ENCODE results near the gene FAT3.

FAT3 gene

DNA sequence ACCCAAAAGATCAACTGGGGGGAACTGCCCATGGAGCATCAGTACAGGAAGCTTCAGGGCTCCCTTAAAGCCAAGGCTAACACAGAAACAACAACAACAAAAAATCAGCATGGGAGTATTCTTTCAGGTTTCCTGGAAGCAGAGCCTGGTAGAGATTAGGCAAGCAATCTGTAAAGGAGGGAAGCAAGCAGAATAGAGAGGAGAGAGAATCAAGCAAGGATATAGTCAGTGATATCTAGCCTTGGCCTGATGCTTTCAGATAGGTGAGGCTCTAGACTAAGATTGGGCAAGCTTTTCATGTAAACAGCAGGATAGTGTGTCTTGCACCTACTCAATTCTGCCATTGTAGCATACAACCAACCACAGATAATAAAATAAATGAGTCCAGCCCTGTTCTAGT lies 44.4 kb upstream of the FAT3 start:
- no peaks in the 10 kb centered on the region for H3K9me3 ChIP-seq (ENCODE audit: control insufficient read depth, insufficient read depth, low read depth, low read length)
- H3K4me3 ChIP-seq (ENCODE audit: low read depth, low read length), result no peak overlapping the region
- H3K4me1 ChIP-seq (ENCODE audit: control insufficient read depth, insufficient read depth, low read length), result no peaks in the 10 kb centered on the region
- ChIA-PET POLR2A (no interaction called here), CTCF (interaction anchor here (0.6 kb wide), 1 partner anchor 129 kb away, joined by 3 read pairs; no protein-coding TSS in a partner anchor)
- TF ChIP-seq, protein P1, sequence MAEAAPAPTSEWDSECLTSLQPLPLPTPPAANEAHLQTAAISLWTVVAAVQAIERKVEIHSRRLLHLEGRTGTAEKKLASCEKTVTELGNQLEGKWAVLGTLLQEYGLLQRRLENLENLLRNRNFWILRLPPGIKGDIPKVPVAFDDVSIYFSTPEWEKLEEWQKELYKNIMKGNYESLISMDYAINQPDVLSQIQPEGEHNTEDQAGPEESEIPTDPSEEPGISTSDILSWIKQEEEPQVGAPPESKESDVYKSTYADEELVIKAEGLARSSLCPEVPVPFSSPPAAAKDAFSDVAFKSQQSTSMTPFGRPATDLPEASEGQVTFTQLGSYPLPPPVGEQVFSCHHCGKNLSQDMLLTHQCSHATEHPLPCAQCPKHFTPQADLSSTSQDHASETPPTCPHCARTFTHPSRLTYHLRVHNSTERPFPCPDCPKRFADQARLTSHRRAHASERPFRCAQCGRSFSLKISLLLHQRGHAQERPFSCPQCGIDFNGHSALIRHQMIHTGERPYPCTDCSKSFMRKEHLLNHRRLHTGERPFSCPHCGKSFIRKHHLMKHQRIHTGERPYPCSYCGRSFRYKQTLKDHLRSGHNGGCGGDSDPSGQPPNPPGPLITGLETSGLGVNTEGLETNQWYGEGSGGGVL (tag by site-specific recombination; IDR thresholded peaks at IDR 0.05), result no peak
- no peak for TF ChIP-seq ZNF174 (tag by site-specific recombination; IDR thresholded peaks at IDR 0.05)
- TF ChIP-seq, protein P2, sequence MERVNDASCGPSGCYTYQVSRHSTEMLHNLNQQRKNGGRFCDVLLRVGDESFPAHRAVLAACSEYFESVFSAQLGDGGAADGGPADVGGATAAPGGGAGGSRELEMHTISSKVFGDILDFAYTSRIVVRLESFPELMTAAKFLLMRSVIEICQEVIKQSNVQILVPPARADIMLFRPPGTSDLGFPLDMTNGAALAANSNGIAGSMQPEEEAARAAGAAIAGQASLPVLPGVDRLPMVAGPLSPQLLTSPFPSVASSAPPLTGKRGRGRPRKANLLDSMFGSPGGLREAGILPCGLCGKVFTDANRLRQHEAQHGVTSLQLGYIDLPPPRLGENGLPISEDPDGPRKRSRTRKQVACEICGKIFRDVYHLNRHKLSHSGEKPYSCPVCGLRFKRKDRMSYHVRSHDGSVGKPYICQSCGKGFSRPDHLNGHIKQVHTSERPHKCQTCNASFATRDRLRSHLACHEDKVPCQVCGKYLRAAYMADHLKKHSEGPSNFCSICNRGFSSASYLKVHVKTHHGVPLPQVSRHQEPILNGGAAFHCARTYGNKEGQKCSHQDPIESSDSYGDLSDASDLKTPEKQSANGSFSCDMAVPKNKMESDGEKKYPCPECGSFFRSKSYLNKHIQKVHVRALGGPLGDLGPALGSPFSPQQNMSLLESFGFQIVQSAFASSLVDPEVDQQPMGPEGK (tag by site-specific recombination; IDR thresholded peaks at IDR 0.05), result no peak
- TF ChIP-seq ZNF274 (IDR thresholded peaks at IDR 0.05; ENCODE audit: low read length), result no peak
- TF ChIP-seq ZNF274 (tag by site-specific recombination; IDR thresholded peaks at IDR 0.05; ENCODE audit: borderline replicate concordance), result no peak
- no peak for TF ChIP-seq KLF16 (tag by site-specific recombination; IDR thresholded peaks at IDR 0.05)
- TF ChIP-seq ZNF19 (tag by site-specific recombination; IDR thresholded peaks at IDR 0.05; ENCODE audit: low read depth), result no peak
- TF ChIP-seq, protein P3, sequence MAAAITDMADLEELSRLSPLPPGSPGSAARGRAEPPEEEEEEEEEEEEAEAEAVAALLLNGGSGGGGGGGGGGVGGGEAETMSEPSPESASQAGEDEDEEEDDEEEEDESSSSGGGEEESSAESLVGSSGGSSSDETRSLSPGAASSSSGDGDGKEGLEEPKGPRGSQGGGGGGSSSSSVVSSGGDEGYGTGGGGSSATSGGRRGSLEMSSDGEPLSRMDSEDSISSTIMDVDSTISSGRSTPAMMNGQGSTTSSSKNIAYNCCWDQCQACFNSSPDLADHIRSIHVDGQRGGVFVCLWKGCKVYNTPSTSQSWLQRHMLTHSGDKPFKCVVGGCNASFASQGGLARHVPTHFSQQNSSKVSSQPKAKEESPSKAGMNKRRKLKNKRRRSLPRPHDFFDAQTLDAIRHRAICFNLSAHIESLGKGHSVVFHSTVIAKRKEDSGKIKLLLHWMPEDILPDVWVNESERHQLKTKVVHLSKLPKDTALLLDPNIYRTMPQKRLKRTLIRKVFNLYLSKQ (tag by site-specific recombination; IDR thresholded peaks at IDR 0.05; ENCODE audit: borderline replicate concordance), result no peak
- TF ChIP-seq ZNF549 (tag by site-specific recombination; IDR thresholded peaks at IDR 0.05), result no peak
- TF ChIP-seq, protein P4, sequence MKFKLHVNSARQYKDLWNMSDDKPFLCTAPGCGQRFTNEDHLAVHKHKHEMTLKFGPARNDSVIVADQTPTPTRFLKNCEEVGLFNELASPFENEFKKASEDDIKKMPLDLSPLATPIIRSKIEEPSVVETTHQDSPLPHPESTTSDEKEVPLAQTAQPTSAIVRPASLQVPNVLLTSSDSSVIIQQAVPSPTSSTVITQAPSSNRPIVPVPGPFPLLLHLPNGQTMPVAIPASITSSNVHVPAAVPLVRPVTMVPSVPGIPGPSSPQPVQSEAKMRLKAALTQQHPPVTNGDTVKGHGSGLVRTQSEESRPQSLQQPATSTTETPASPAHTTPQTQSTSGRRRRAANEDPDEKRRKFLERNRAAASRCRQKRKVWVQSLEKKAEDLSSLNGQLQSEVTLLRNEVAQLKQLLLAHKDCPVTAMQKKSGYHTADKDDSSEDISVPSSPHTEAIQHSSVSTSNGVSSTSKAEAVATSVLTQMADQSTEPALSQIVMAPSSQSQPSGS (tag by site-specific recombination; IDR thresholded peaks at IDR 0.05; ENCODE audit: low read depth), result no peak
- no peak for TF ChIP-seq ZBTB17 (tag by site-specific recombination; IDR thresholded peaks at IDR 0.05)
- no peak for TF ChIP-seq ZBTB1 (tag by site-specific recombination; IDR thresholded peaks at IDR 0.05)
- TF ChIP-seq ZNF366 (tag by site-specific recombination; conservative IDR thresholded peaks at IDR 0.05), result no peak
- H3K27ac ChIP-seq (ENCODE audit: extremely low read depth, low read depth, low read length), result no peak overlapping the region
- no peaks in the 10 kb centered on the region for H3K36me3 ChIP-seq (ENCODE audit: control insufficient read depth in 2 of 2, insufficient read depth in 1 of 2, low read length in 2 of 2)

DNA sequence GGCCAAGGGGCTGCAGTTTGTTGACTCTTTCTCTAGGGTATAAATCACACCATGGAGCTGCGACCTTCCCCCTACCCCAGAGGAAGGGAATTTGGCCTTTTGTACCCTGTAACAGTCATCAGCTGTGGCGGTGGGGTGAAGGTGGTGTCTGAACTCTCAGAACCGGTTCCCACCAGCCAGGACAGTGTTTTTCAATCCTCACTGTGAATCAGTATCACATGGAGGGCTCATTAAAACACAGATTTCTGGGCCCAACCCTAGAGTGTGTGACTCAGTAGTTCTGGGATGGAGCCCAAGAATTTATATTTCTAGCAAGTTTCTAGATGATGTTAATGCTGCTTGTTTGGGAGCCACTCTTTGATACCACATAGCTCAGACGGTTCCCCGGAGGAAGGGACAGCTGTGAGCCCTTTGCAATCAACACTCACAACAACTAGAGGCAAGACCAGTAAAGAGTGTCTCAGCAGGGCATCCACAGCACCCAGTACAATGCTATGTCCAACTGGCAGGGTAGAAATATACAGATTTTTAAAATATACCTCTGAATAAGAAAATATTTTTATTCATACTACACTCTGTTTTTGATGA lies 43.9 kb upstream of the FAT3 start:
- TF ChIP-seq GLI2 (tag by site-specific recombination; IDR thresholded peaks at IDR 0.05; ENCODE audit: borderline replicate concordance, low read depth) (no peak), ZNF175 (tag by site-specific recombination; IDR thresholded peaks at IDR 0.05) (no peak), ZNF843 (tag by site-specific recombination; IDR thresholded peaks at IDR 0.05) (no peak), ZNF670 (tag by site-specific recombination; IDR thresholded peaks at IDR 0.05; ENCODE audit: low read depth) (no peak), ZNF433 (tag by site-specific recombination; IDR thresholded peaks at IDR 0.05; ENCODE audit: low read depth) (no peak)
- Histone ChIP-seq H3K4me1 (ENCODE audit: control insufficient read depth, insufficient read depth, low read length) (no peaks in the 10 kb centered on the region), H3K27ac (ENCODE audit: extremely low read depth, low read depth, low read length) (no peak overlapping the region), H3K36me3 (ENCODE audit: control insufficient read depth in 2 of 2, insufficient read depth in 1 of 2, low read length in 2 of 2) (no peaks in the 10 kb centered on the region), H3K9me3 (ENCODE audit: control insufficient read depth, insufficient read depth, low read depth, low read length) (no peaks in the 10 kb centered on the region), H3K4me3 (ENCODE audit: low read depth, low read length) (no peak overlapping the region)
- POLR2A ChIA-PET, result no interaction called here
- CTCF ChIA-PET, result interaction anchor here (0.6 kb wide), 1 partner anchor 128 kb away, joined by 3 read pairs; no protein-coding TSS in a partner anchor
